Purkinje cell (primary cell): ENCODE data around the gene UBE2H. TPM values are rescaled to one million over a fixed set of nuclear protein-coding genes. Genes with fewer than 3 reads are reported as not detected.

Experiments
- polyA plus RNA-seq: library from polyadenylated mRNA; unstranded; fragments of >200 nt; fragmentation: Nextera tagmentation; gene quantifications from 2 replicates; pipeline ENCODE4 v1.2.1, GENCODE V29; 2014

UBE2H gene
- 20.9 and 32.0 TPM in 2 replicates for polyA plus RNA-seq

DNA sequence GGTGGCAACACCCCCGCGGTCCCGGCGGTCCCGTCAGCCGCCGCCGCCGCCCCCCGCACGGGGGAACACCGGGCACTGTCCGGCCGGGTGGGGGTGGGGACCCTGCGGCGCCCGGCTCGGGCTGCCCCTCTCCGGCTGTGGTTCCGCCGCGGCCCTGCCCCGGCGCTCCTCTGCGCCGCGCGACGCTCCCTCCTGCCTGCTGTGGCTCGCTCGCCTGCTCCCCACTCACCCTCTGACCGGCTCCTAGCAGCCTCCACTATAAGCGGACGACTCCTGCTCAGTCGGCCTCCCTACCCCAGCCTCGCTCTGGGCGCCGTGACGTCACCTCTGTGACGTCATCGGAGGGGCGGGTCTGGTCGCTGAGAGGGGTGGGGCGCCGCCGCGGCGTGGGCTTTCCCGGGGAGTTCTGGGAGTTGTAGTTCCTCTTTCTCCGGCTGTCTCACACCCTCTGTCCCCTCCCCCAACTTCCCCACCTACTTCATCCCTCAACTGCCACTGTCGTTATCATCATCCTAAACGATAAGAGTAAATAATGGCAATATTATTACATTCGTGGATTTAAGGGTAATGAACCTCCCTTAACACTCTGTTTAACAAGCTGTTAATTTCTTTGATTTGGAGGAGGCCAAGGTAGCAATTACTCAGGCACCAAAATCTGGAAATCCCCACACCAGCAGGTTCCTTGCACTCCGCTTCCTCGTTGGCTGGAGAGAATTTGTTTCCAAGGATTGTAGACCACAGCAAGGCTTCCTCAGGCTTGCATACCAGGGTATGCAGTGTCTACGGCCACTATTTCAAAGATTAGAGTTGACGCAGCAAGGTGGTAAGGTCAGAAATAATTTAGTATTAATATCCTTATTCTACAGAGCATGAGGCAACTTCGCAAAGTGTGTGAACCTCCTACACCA, at the start of gene UBE2H:
Gene UBE2H, minus strand, starts transcription at position 308 of the 908 bp plus-strand sequence. CDS start 405 bp downstream, outside the sequence.

Other genes starting within 250 kb of the UBE2H start
- 12.9 and 17.7 TPM in 2 replicates for gene ZC3HC1, start 98.4 kb upstream of the UBE2H start, polyA plus RNA-seq
- gene KLHDC10, start 117.6 kb upstream of the UBE2H start, polyA plus RNA-seq = 14.5 and 15.9 TPM in 2 replicates